Hindlimb muscle (tissue), 1 donor: Measurements from ENCODE around the gene EMC6. TPM values are rescaled to one million over a fixed set of nuclear protein-coding genes. Genes with fewer than 3 reads are reported as not detected.

Experiments
- DNase-seq: peaks from one replicate; pipeline ENCODE4 v3.0.0-alpha.2; 2013
- polyA plus RNA-seq: library from polyadenylated mRNA; unstranded; fragments of 120-200 nt; gene quantifications from one replicate; pipeline ENCODE4 v1.2.1, GENCODE V29; 2013; ENCODE audit not compliant: insufficient read length

Gene EMC6
- polyA plus RNA-seq, result 44.2 TPM

GRCh38 chr17:3668279-3669084 lies at the start of gene EMC6, which contains the start of gene TAX1BP3:
EMC6 (plus strand) TSS chr17:3668812; CDS start chr17:3669147, 335 bp downstream.
TAX1BP3 (minus strand) TSS chr17:3668578; CDS start chr17:3668526, 52 bp downstream.
- DNase-seq, result peak; percentile 99

- DNase-seq, result no peak
Measured at GRCh38 chr17:3621146-3621720, 47.4 kb upstream of the EMC6 start.

GRCh38 chr17:3622977-3623594 lies 45.5 kb upstream of the EMC6 start:
- no peak for DNase-seq

- no peak for DNase-seq
Measured at GRCh38 chr17:3626831-3627768, 41.5 kb upstream of the EMC6 start.

GRCh38 chr17:3627769-3628167 lies 40.8 kb upstream of the EMC6 start:
- DNase-seq, result no peak

- DNase-seq, result no peak
Measured at GRCh38 chr17:3630781-3631180, 37.8 kb upstream of the EMC6 start.

- no peak for DNase-seq
Measured at GRCh38 chr17:3632287-3632686, 36.3 kb upstream of the EMC6 start.

- DNase-seq, result no peak
Measured at GRCh38 chr17:3635474-3636153, 33.0 kb upstream of the EMC6 start.

- peak; percentile 95 for DNase-seq
Measured at GRCh38 chr17:3636154-3636907, 32.3 kb upstream of the EMC6 start, which contains the start of the genes CTNS and SHPK. CTNS (plus strand) TSS chr17:3636760; CDS start chr17:3640207, 3,447 bp downstream. SHPK (minus strand) TSS chr17:3636250; CDS start chr17:3636219, 31 bp downstream.

- no peak for DNase-seq
Measured at GRCh38 chr17:3636908-3637373, 31.7 kb upstream of the EMC6 start.

GRCh38 chr17:3639981-3640596 lies 28.5 kb upstream of the EMC6 start:
- DNase-seq, result no peak

GRCh38 chr17:3641014-3641413 lies 27.6 kb upstream of the EMC6 start:
- DNase-seq, result no peak

GRCh38 chr17:3641717-3642486 lies 26.7 kb upstream of the EMC6 start:
- no peak for DNase-seq

- no peak for DNase-seq
Measured at GRCh38 chr17:3643889-3644349, 24.7 kb upstream of the EMC6 start.

GRCh38 chr17:3645310-3645709 lies 23.3 kb upstream of the EMC6 start:
- no peak for DNase-seq

- DNase-seq, result no peak
Measured at GRCh38 chr17:3647251-3647650, 21.4 kb upstream of the EMC6 start.

GRCh38 chr17:3647769-3648555 lies 20.6 kb upstream of the EMC6 start:
- DNase-seq, result peak; percentile 46

- DNase-seq, result no peak
Measured at GRCh38 chr17:3655766-3656165, 12.8 kb upstream of the EMC6 start.
